Ureter (tissue), 1 donor: ENCODE measurements around the gene ZNF521. TPM values are rescaled to one million over a fixed set of nuclear protein-coding genes. Genes with fewer than 3 reads are reported as not detected.

Source experiments
- DNase-seq: peaks from one replicate; pipeline ENCODE4 v3.0.0-alpha.2; 2020; ENCODE audit warnings: low spot score
- total RNA-seq: library from RNA; stranded (reverse); gene quantifications from one replicate; pipeline ENCODE4 v1.2.4, GENCODE V29; 2023
- donor health status: DM: yes; HTN: yes; CAD: no.

The ZNF521 gene
- total RNA-seq, 1 donor from 2014 or later: 11.6 TPM

DNA sequence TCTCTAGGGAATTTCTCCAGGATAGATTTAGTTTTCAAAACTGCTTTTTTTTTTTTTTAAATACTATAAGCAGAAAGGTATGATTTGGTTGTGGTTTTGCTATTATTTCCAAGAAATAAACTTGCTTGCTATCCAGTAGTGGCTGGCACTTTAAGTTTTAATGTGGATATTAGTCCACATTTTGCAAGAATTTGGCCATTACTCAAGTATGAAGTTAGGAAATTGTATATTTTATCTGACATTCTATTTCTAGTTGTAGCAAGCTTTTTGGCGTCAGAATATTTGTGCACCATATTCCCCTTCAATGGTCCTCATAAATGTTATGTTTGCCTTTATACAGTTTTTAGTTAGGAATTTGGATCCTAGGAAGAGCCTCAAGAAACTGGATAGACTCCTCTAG is 226.3 kb downstream of the ZNF521 start:
- DNase-seq: no peak

DNA sequence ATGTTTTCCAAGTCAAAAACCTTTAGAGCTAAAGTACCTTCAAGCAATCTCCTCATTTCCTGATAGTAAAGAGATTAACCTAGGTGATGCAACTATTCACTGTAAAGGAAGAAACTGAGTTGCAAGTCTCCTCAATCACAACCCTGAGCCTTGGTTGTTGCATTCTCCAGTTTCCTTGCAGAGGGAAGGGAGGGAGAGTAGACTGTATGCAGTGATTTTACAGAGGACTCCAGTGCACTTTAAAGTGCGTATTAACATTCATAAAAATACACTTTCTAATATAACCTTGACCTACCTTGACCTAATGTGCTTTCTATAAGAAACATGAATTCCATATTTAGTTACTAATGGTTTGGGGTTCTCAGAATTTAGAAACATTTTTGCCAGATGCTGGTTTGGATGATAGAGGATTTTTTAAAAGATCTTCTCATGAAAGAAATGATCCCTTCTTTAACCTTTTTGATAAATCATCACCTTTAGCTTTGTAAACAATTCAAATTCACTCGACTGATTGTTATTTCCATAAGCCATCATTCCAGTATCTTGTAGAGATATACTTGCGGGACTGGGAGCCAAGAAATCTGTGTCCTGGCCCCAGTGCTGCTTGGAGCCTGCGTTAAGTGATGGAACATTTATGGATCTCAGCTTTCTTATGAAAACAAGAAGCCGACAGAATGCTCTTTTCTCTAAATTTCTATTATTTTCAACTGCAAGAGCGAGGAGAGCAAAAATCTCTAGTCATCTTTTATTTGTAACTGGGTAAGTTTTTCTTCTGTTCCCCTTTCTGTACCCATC is 228.3 kb downstream of the ZNF521 start:
- DNase-seq: no peak

GRCh38 chr18:25121442-25121841 is 230.5 kb downstream of the ZNF521 start:
- DNase-seq: no peak

DNA sequence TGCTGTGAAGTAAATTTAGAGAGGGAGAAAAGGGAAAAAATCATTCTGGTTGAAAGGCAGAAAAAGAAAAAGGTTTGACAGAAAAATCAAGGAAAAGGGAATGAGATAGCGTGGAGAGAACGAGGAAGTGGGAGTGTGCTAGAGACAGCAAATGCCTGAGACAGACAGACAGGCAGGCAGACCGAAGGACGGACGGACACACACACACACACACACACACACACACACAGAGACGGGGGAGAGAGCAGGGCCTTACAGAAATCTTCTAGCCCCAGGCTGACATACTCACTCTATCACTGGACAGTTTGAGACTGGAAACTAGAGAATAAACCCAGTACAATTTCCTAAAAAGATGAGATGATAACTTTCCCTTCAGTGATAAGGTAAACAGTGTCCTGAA is 238.4 kb downstream of the ZNF521 start:
- no peak for DNase-seq

- DNase-seq: no peak
Measured at GRCh38 chr18:25112821-25113434, 239.0 kb downstream of the ZNF521 start.

- no peak for DNase-seq
Measured at GRCh38 chr18:25111377-25112288, 240.3 kb downstream of the ZNF521 start.

- no peak for DNase-seq
Measured at GRCh38 chr18:25109484-25109883, 242.5 kb downstream of the ZNF521 start.

GRCh38 chr18:25103468-25104155 is 248.4 kb downstream of the ZNF521 start:
- DNase-seq: no peak

- DNase-seq: no peak
Measured at GRCh38 chr18:25102662-25103061, 249.3 kb downstream of the ZNF521 start.

DNA sequence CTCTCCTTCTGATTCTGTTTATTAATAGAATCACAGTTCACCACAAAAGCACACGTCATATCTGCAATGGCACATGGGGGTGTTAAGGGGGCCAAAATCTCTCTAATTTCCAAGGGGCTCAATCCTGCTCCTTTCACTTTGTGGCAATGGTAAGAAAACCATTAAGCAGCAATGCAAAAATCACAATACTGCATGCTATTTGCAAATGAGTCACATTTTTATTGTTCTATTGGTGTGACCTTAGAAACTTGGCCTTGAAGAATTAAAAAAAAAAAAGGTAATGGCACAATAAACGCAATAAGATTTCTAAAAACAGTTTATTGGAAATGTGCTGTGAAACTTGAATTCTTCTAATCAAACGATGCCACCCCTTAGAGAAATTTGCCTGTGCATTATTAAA is 251.5 kb downstream of the ZNF521 start:
- DNase-seq: no peak

- no peak for DNase-seq
Measured at GRCh38 chr18:25099895-25100294, 252.1 kb downstream of the ZNF521 start.

DNA sequence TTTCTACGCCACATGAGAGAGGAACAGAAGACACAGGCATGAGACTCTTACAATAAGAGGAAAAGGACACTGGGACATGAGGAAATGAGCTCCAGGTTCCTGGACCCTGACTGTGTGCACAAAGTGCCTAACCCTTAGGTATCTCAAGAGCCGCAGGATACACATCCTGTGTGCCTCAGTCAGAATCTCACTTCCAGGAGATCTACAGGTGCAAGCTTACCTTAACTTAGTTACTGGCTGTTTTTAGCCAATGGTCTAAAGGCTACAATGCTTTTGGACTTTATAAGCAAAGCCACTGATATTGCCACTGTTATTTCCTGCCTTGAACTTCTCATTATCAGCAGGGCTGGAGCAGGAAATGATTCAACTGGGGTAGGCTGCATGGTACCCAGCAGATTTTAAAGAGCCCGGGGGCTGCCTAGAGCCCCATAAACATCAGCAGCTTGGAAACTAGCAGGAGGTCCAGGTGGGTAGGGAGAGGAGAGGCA is 254.4 kb downstream of the ZNF521 start:
- DNase-seq: no peak

- no peak for DNase-seq
Measured at GRCh38 chr18:25097057-25097456, 254.9 kb downstream of the ZNF521 start.

GRCh38 chr18:25093141-25093540 is 258.8 kb downstream of the ZNF521 start:
- DNase-seq: no peak

DNA sequence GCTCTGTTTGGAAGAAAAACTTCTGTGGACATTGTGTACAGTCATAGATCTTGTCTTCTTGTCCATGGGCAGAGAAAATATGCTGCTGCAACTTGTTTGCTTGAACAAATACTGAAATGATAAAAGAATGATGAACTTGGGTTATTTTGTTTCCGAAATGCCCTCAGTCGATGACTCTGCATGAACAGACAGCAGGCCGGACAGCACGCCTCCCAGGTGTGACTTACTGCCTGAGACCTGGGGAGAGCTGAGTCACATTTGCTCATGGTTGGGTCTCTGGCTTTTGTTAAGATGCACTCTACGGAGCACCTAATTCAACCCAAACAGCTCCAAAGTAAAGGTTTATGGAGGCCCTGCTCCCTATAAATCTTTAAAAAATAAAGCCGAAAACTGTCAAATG is 262.5 kb downstream of the ZNF521 start:
- no peak for DNase-seq

GRCh38 chr18:25086876-25087275 is 265.1 kb downstream of the ZNF521 start:
- DNase-seq: no peak

DNA sequence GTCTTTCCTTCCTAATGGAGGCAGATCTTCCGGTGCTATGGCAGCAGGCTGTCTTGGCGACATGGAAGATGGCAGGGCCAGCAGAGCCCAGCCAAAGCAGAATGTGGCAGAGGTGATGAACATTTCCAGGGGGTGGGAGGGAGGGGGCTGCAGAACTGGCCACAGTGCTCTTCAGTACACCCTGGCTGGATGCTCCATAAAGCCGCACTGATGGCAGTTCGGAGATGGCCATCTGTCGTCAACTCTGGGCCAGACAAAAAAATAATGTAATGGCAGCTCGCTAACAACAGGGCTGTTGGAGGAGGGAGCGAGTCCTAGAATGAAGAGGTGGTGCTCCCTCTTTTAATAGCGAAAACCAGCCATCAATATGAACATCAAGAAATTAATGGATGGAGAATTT is 271.0 kb downstream of the ZNF521 start:
- no peak for DNase-seq

GRCh38 chr18:25080211-25080610 is 271.8 kb downstream of the ZNF521 start:
- DNase-seq: no peak

DNA sequence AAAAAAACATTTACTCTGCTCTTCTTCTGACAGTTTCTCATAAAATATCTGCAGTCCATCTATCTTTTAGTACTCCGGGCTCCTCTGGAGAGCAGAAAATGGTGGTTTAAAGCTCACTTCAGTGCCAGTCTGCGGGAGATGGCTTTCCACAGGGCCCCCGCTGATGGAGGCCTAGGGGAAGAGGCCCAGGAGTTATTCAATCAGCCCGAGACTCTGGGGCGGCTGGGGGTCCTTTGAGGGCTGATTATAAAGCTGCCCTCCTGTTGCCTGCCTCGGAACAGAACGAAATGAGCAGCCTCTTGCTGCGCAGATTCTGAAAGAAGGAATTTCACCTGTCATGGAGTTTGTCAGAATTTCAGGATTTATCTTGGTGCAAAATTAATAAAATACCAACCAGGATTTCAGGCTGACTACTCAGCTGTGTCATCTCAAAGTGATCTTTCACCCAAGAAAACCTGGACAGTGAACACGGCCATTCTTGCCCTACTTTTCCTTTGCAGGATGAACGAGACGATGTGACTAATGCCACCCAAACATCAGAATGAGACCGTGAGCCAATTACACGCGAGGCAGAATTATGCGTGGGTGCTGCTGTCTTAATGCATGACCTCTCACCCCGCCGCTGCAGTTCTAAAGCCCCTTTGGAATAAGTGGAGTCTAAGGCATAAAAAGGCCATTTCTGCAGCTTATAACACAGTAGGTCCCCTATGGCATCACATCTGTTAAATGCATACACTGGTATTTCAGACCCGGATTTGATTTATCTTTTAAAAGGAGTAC is 273.8 kb downstream of the ZNF521 start:
- DNase-seq: no peak

DNA sequence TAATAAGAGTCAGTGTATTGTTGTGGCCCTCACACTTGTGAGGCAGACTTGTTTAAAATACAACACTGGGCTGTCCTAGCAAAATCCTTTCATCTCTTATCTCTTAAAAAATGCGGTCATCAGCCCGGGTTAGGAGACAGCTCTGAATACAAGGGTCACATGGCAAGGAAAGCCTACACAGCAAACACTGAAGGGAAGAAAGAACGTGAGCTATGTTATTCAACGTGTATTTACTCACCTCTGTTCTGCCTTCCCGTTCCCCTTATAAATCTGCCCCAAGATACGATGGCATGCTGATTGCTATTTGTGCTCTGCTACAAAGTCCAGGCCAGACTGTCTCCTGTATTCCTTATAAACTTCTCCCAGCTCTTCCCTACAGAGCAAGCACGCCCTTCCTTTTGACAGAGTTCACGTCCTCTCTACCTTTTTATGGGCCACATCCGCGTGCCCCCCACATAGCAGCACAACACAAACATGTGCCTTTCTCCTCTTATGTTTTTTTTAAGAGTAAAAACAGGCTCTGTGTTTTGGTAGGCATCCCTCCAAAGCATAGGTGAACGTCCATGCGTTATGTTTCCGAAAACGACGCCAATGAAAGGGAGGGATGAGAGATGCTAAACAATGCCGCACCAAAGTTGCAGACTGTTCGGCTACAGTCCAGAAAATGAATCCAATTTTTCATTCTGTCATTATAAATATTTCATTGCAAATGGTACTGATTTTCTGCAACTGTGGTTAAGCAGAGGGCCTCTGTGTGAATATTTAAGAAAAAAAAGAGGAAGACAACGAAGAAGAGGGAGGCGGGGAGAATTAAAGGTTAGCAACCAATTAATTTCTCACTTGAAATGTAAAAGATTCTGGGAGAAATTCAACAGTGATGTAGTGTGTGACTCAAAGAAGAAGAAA is 274.7 kb downstream of the ZNF521 start:
- DNase-seq: no peak
